Measurements from ENCODE around the gene ATXN7L2.

- TF ChIP-seq POLR2A (IDR thresholded peaks at IDR 0.05) (no peak), CTCF (IDR thresholded peaks at IDR 0.05) (no peak)
Observed at GRCh38 chr1:109477821-109478220, 5.9 kb upstream of the ATXN7L2 start.

Measured in tibial nerve (tissue), 3 donors.